K562 (cell line): ENCODE results near the gene NCCRP1. TPM values are rescaled to one million over a fixed set of nuclear protein-coding genes. Genes with fewer than 3 reads are reported as not detected.

Experiments
- ATAC-seq: fragments of 200-7000 bp; cut with Tn5 transposase; 3 replicates; pipeline ENCODE4 v1.9.1; 2020; ENCODE audit warnings: moderate library complexity
- BruUV-seq: library from RNA; stranded (reverse); fragments of 400-500 nt; replicated peaks from 2 replicates; lab custom pipeline; 2021; lab: Mats Ljungman, UMichigan
- CTCF ChIA-PET: fragments of 300-600 bp; formaldehyde crosslinking; extraction: SDS; loops from one replicate; lab custom pipeline; 2021; ENCODE audit warnings: low intra/inter-chr PET ratio; lab: Yijun Ruan, JAX
- POLR2A ChIA-PET: fragments of 300-600, 350-650 bp; sonication (Branson Sonifier 250); formaldehyde crosslinking; extraction: SDS; loops from one replicate; lab custom pipeline; 2021; ENCODE audit warnings: antibody characterized with exemption, inconsistent platforms; lab: Yijun Ruan, JAX
- DNase-seq, 4 experiments: peaks; one replicate each; pipeline versions ENCODE4 v3.0.0 to v3.0.0-alpha.2; 2011 to 2018; ENCODE audit warnings: low spot score in 3 of 4, mixed read lengths in 3 of 4; ENCODE audit errors: extremely low read depth in 1 of 4
- FAIRE-seq: peaks from 2 replicates; lab custom pipeline; 2011; peaks lifted over from hg19 to GRCh38; lab: Jason Lieb, UNC
- H2AFZ ChIP-seq: 2 replicates; pipeline ENCODE4 v1.6.0; 2011; ENCODE audit warnings: low read depth, low read length, control low read depth, inconsistent platforms
- H3K27ac ChIP-seq: fragments of 200-600 bp; 3 replicates; pipeline ENCODE4 v1.8.0; 2011; ENCODE audit warnings: low read depth, mild to moderate bottlenecking, control low read depth, inconsistent platforms, low read length, moderate library complexity, mixed read lengths; ENCODE audit errors: extremely low read depth
- H3K27me3 ChIP-seq, 2 experiments: fragments of 300-600 bp in 1 of 2; 2 replicates in 1 of 2; 3 replicates in 1 of 2; pipeline versions ENCODE4 v1.6.0 to v1.8.0; 2011; ENCODE audit warnings: inconsistent platforms in 2 of 2, low read length in 2 of 2, mild to moderate bottlenecking in 1 of 2, mixed read lengths in 1 of 2, moderate library complexity in 1 of 2; ENCODE audit not compliant: control insufficient read depth in 2 of 2, insufficient read depth in 2 of 2
- H3K36me3 ChIP-seq: fragments of 300-600 bp; 3 replicates; pipeline ENCODE4 v1.8.0; 2011; ENCODE audit warnings: mild to moderate bottlenecking, low read length, inconsistent platforms; ENCODE audit not compliant: control insufficient read depth, insufficient read depth
- H3K4me1 ChIP-seq, 2 experiments: fragments of 200-600 bp in 1 of 2; replicated peaks in 1 of 2; 2 replicates in 1 of 2; 3 replicates in 1 of 2; pipeline versions ENCODE4 v1.5.1 to v1.8.0; 2011; ENCODE audit warnings: inconsistent platforms in 2 of 2, low read length in 2 of 2, mild to moderate bottlenecking in 1 of 2, mixed read lengths in 1 of 2, moderate library complexity in 1 of 2; ENCODE audit not compliant: control insufficient read depth in 2 of 2, insufficient read depth in 2 of 2
- H3K4me2 ChIP-seq: 2 replicates; pipeline ENCODE4 v1.6.1; 2011; ENCODE audit warnings: low read length, control low read depth, inconsistent platforms, mixed read lengths; ENCODE audit not compliant: insufficient read depth
- H3K4me3 ChIP-seq: fragments of 200-600 bp; sonication (generic), shearing (Covaris generic); 2 replicates; pipeline ENCODE4 v1.5.1; 2016; ENCODE audit warnings: control low read depth, inconsistent platforms
- H3K79me2 ChIP-seq: fragments of 200-600 bp; 3 replicates; pipeline ENCODE4 v1.8.0; 2011; ENCODE audit warnings: low read length, inconsistent platforms; ENCODE audit not compliant: control insufficient read depth, insufficient read depth
- H3K9ac ChIP-seq, 2 experiments: 2 replicates each; pipeline versions ENCODE4 v1.6.0 to v1.6.1; 2011; ENCODE audit warnings: low read depth in 2 of 2, low read length in 2 of 2, control low read depth in 1 of 2, inconsistent platforms in 1 of 2, mild to moderate bottlenecking in 1 of 2, mixed read lengths in 1 of 2; ENCODE audit not compliant: insufficient read depth in 1 of 2
- H3K9me1 ChIP-seq: one replicate; pipeline ENCODE4 v1.6.0; 2011; ENCODE audit warnings: inconsistent platforms, mild to moderate bottlenecking, low read length, moderate library complexity; ENCODE audit not compliant: control insufficient read depth, insufficient read depth
- H3K9me3 ChIP-seq: replicated peaks from 2 replicates; pipeline ENCODE4 v1.5.1; 2011; ENCODE audit warnings: low read depth, low read length, inconsistent platforms; ENCODE audit not compliant: control insufficient read depth, insufficient read depth
- H4K20me1 ChIP-seq: replicated peaks from 2 replicates; pipeline ENCODE4 v1.6.1; 2011; ENCODE audit warnings: low read length, inconsistent platforms, mixed read lengths; ENCODE audit not compliant: control insufficient read depth, insufficient read depth
- ARNT ChIP-seq, 2 experiments: fragments of 450-650 bp; IDR thresholded peaks; 2 replicates each; pipeline ENCODE4 v1.6.1; 2016; ENCODE audit warnings: mild to moderate bottlenecking in 1 of 2
- BACH1 ChIP-seq: fragments of 200-800 bp; sonication (Bioruptor generic); IDR thresholded peaks from 2 replicates; pipeline ENCODE4 v1.6.1; 2016; ENCODE audit warnings: missing genetic modification characterization, missing compliant biosample characterization
- CBX8 ChIP-seq: fragments of 200-600 bp; sonication (generic); IDR thresholded peaks from 2 replicates; pipeline ENCODE4 v1.6.1; 2012; ENCODE audit warnings: borderline replicate concordance, mixed run types, low read depth, mild to moderate bottlenecking, moderate library complexity, mixed read lengths, low read length, control low read depth, inconsistent platforms; ENCODE audit not compliant: poor library complexity, severe bottlenecking; ENCODE audit errors: extremely low read depth
- MCM2 ChIP-seq: fragments of 450-650 bp; IDR thresholded peaks from 2 replicates; pipeline ENCODE4 v1.6.1; 2017; ENCODE audit warnings: low read depth, mild to moderate bottlenecking
- PKNOX1 ChIP-seq: fragments of 450-650 bp; IDR thresholded peaks from 2 replicates; pipeline ENCODE4 v1.6.1; 2016
- SIN3B ChIP-seq: fragments of 450-650 bp; IDR thresholded peaks from 2 replicates; pipeline ENCODE4 v1.6.1; 2017; ENCODE audit warnings: low read depth, mild to moderate bottlenecking, moderate library complexity
- SMARCA4 ChIP-seq: fragments of 450-650 bp; IDR thresholded peaks from 2 replicates; pipeline ENCODE4 v1.6.1; 2016
- SREBF1 ChIP-seq: fragments of 150-350 bp; IDR thresholded peaks from 2 replicates; pipeline ENCODE4 v1.6.1; 2014; ENCODE audit warnings: antibody characterized with exemption, low read depth, low read length, borderline replicate concordance
- SUPT5H ChIP-seq: fragments of 450-650 bp; IDR thresholded peaks from 2 replicates; pipeline ENCODE4 v1.6.1; 2016
- XRCC3 ChIP-seq: fragments of 450-650 bp; IDR thresholded peaks from 2 replicates; pipeline ENCODE4 v1.6.1; 2017; ENCODE audit warnings: mild to moderate bottlenecking, moderate library complexity
- WGBS: fragments of 100-300 bp; shearing (Covaris generic); methylation state at CpG from one replicate; pipeline ENCODE4 v1.1.6; 2016; ENCODE audit warnings: low coverage, mixed read lengths; ENCODE audit not compliant: insufficient coverage; ENCODE audit errors: missing lambda C conversion rate; 5-methylcytosine and 5-hydroxymethylcytosine counted together
- in situ Hi-C: fragments of 300-500 bp; cut with MboI; formaldehyde crosslinking; loops from 4 replicates; pipeline ENCODE4 v1.15.0; 2018; ENCODE audit warnings: inconsistent platforms, mixed read lengths
- intact Hi-C: fragments of 100-400 bp; cut with micrococcal nuclease; formaldehyde crosslinking; loops from 2 replicates; pipeline ENCODE4 v1.14.2; 2022
- polyA plus RNA-seq, 8 experiments: library from polyadenylated mRNA; depleted of rRNA in 4 of 8; stranded (reverse) in 5 of 8; unstranded in 3 of 8; fragments of >200 nt; fragmentation: Nextera tagmentation in 2 of 8; fragmentation: Illumina TruSeq in 1 of 8; extraction: Ambion mirVana in 2 of 8; extraction: Trizol in 1 of 8; gene quantifications; 2 replicates each; pipeline versions ENCODE4 v1.2.1 to v1.2.3, GENCODE V29; 2011 to 2014; ENCODE audit warnings: inconsistent platforms in 1 of 8, missing spikeins in 1 of 8
- total RNA-seq, 7 experiments: library from RNA; depleted of rRNA in 6 of 7; stranded (reverse); fragments of >200 nt in 6 of 7; fragmentation: Illumina TruSeq in 2 of 7; extraction: Trizol in 2 of 7; gene quantifications; 2 replicates each; pipeline versions ENCODE4 v1.2.1 to v1.2.3, GENCODE V29; 2011 to 2021; ENCODE audit warnings: low replicate concordance in 1 of 7

The NCCRP1 gene
- total and polyA plus RNA-seq, 9 of the 15 experiments (the other 6 are each of a cell fraction or from before 2014, with no cell fraction given) = 0.05 TPM; not detected in 8

DNA sequence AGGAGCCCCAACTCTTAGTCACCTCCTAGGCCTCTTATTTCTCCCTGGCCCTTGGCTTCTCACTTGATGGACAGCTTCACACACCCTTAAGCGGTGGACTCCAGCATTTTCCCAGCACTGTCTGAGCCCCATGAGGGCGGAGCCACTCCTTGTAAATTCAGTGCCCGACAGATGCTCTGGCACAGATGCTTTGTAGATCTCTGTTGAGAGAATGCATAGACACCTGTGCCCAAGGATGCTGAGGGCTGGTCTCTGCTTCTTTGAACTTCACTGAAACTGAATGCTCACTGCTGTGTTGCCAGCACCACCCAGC lies 4.0 kb downstream of the NCCRP1 start:
- Histone ChIP-seq H2AFZ (peak overlapping the region; percentile 37; the same call in 1 of the 2 replicates), H3K9me3 (no peaks in the 10 kb centered on the region), H3K27ac (no peak overlapping the region), H3K4me3 (no peak overlapping the region), H4K20me1 (0 out of 2 replicates have a peak, but pooled peaks cover 4% of the 10 kb centered on the region), H3K79me2 (no peaks in the 10 kb centered on the region), H3K27me3 (peaks cover 3 to 21% of the 10 kb centered on the region in 2 experiments; a peak in 2 of 5 replicates), H3K9ac (no peak overlapping the region), H3K4me2 (no peak overlapping the region), H3K4me1 (peaks cover 24 to 79% of the 10 kb centered on the region in 2 experiments), H3K9me1 (no peaks in the 10 kb centered on the region), H3K36me3 (no peaks in the 10 kb centered on the region)
- DNase-seq (no peak), ATAC-seq (no peak), FAIRE-seq (no peak)
- in situ Hi-C loops (no loop called here), intact Hi-C loops (no loop called here)
- WGBS = 70% methylated on average over 3 of the region's 3 CpGs
- no TSS peak for BruUV-seq
- POLR2A ChIA-PET = interaction anchor here (0.7 kb wide), 1 partner anchor 198 kb away, joined by 3 read pairs; no protein-coding TSS in a partner anchor
- TF ChIP-seq PKNOX1 (peak; percentile 27; the same call in 1 of the 2 replicates), SREBF1 (no peak), ARNT (IDR thresholded peaks at IDR 0.05) (no peak), XRCC3 (no peak)
- CTCF ChIA-PET = no interaction called here

- Histone ChIP-seq H3K27ac (no peak overlapping the region), H3K27me3 (peaks cover 0 to 1% of the 10 kb centered on the region in 2 experiments; a peak in 1 of 5 replicates), H3K9ac (peak overlapping the region in 1 of 2 experiments; percentile 42; a peak in 1 of 4 replicates), H4K20me1 (no peaks in the 10 kb centered on the region; the same call in 1 of the 2 replicates), H3K4me1 (peaks cover 24 to 57% of the 10 kb centered on the region in 2 experiments)
- no peak for ATAC-seq
- POLR2A ChIA-PET = interaction anchor here (0.7 to 0.9 kb wide), 4 partner anchors 19 to 81 kb away, joined by 3 to 4 read pairs (median 3); no protein-coding TSS in a partner anchor
- TF ChIP-seq SIN3B = no peak
- TF ChIP-seq CBX8 = no peak
- TF ChIP-seq SUPT5H = no peak
- no peak for TF ChIP-seq SMARCA4
- no peak for TF ChIP-seq BACH1 (tag)
- TF ChIP-seq MCM2 = no peak
- TF ChIP-seq, all 486 proteins: peak for 0
- intact Hi-C loops = no loop called here
- Histone ChIP-seq H3K4me2 (no peak overlapping the region), H3K9me3 (no peaks in the 10 kb centered on the region), H3K9me1 (no peaks in the 10 kb centered on the region), H3K36me3 (no peaks in the 10 kb centered on the region), H2AFZ (no peak overlapping the region), H3K79me2 (no peaks in the 10 kb centered on the region), H3K4me3 (no peak overlapping the region)
- WGBS = 89% methylated on average over 1 of the region's 1 CpG
- DNase-seq (no peak), FAIRE-seq (no peak)
- in situ Hi-C loops = no loop called here
- no TSS peak for BruUV-seq
- CTCF ChIA-PET = no interaction called here
Measured at GRCh38 chr19:39202998-39203355, 6.2 kb downstream of the NCCRP1 start.
